C1 segment of cervical spinal cord (tissue), 14 donors: ENCODE results near the gene VILL.
A peak's percentile ranks its signal among the peaks of the same experiment; 100 is the strongest.

Experiments
- DNase-seq, 14 donors: peaks; one replicate each; lab custom pipeline; 2025; lab: John Stamatoyannopoulos, UW

Gene VILL

DNA sequence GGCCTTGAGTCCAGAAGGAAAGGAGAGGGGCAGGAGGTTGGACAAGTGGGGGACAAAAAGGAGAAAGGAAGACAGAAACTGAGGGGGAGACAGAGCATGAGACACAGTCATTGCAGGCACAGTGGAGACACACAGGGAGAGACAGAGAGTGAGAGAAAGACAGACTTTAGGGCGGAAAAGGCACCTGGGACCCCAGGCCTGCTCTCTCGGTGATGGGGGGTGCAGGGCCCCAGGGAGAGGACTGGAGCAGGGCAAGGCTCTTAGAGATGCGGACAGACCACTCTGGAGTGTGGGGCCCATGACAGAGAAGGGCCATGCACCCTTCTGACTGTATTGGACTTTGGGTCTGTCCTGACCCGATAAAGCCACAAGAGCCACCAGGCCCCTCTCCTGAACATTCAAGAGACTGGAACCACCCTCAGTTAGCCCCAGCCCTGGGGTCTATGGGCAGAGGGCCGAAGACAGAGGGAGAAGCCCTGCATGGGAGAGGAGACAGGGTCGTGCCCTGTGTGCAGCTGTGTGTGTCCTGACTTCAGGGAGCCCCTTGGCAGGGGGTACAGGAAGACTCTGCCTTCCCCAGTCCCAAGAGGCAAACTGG lies 26.4 kb downstream of the VILL start:
- no peak for DNase-seq

DNA sequence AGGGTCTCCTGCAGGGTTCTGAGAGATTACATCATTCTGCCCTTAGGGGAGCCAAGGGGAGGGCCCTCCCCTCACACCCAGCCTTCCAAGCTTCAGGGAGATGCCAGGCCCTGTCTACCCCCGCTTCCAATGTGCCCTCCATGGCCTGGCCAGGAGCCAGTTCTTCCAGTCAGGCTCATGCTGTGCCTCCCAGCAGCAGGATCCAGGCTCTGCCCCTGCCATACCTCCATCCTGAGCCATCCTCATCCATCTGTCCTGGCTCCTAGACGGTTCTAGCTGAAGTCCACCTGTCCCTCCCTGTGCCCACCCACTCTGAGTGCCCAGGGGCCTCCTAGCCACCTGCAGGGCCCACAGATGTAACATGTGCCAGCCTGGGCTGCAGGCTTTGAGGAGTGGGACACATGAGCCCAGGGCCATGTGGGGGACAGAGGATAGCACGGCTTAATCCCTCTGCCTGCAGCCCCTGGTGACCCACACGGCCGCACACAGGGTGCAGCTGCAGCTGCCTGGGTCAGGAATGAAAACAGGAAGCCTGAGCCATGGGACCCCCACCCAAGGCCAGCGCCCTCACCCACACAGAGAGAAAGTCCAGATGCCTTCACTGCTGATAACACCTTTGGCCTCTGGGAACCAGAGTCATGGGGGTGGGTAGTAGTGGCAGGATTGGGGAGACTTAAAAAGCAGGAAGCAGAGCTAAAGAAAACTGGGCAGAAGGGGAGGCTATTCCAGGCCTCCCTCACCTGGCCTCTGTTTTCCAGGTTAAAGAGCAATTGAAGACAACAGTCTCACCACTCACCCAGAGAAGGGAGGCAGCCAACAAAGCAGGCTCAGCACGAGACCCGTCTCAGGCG lies 27.1 kb downstream of the VILL start:
- DNase-seq: peak in 1 of 14 donors; percentile 38

- no peak for DNase-seq
These were observed 28.0 kb downstream of the VILL start for GRCh38 chr3:38018296-38019266.

GRCh38 chr3:38019658-38020341 lies 29.2 kb downstream of the VILL start:
- DNase-seq: no peak

DNA sequence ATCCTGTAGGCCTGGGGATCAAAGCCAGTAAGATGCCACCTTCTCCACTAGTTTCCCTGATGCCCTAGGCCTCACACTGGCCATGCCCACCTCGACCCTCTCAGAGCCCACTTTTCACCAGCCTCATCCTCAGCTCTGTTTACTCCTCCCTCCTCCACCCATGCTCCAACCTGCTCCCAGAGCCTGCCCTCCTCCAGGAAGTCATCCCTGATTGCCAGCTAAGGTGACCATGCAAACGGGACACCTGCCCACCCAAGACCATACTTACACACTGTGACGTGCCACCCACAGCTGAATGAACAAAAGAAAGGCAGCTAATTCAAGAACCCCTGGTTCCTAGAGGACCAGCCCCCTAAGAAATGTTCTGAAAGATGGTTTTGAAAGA lies 29.7 kb downstream of the VILL start:
- DNase-seq: no peak

DNA sequence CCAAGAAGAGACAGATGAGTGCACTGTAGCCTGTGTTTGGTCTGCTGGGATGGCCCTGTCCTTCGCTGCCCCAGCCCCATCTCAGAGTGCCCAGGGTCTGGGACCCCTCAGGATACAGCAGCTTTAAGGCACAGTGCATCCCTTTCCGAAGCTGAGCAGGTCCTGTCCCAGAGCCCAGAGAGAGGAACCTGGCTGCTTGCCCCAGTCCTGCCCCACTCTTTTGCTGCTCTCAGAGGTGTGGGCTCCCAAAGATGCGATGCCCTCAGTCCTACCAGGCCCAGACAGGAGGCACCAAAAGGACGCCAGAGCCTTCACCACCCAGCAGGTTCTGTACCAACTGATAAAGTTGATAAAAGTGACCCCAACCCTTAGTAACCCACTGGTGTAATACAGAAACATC lies 30.6 kb downstream of the VILL start:
- no peak for DNase-seq

DNA sequence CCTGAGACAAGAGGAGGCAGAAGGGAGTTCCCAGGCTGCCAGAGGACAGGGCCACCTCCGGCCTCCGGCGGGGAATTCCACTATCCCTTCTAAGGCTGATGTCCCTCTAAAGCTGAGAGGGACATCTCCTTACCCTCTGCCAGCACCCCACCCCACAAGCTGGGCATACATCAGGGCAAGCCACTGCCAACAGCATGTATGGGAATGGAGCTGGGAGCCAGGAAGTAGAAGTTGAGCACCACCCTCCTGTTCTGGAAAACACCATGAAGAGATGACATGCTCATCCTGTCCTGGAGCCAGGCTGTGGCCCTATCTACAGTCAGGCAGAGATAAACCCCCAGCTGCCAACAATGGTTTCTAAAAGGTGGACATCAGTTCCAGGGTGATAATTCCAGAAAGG lies 31.7 kb downstream of the VILL start:
- DNase-seq: no peak

DNA sequence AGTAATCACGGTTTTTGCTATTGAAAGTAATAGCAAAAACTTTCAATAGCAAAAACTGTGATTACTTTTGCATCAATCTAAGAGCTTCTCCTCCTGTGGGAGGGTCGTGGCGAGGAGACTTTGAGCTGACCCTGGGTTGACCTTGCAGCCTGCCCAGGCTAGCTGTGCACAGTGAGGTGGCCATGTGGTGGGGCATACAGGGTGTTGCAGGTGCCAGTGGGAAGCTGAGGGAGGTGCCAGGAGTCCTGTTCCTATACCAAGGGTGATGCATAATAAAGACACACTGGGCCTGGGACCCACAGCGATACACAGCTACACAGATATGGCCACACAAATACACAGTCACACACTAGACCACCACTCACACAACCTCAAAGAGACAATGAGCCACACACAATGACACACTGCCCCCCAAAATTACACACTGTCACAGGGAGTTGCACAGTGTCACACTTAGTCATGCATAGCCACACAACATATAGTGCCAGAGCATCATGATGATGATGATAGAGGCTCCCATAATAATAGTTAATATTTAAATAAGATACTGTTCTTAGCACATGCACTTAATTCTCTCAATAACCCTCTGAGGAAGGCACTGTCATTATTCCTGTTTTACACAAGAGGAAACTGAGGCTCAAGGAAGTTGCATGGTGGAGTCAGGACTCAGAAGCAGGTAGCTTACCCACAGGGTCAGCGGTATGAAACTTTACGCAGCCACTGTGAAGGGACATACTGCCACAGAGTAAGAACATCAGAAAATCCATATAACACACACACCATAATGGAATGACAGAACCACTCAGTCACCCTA lies 32.5 kb downstream of the VILL start:
- DNase-seq: no peak

DNA sequence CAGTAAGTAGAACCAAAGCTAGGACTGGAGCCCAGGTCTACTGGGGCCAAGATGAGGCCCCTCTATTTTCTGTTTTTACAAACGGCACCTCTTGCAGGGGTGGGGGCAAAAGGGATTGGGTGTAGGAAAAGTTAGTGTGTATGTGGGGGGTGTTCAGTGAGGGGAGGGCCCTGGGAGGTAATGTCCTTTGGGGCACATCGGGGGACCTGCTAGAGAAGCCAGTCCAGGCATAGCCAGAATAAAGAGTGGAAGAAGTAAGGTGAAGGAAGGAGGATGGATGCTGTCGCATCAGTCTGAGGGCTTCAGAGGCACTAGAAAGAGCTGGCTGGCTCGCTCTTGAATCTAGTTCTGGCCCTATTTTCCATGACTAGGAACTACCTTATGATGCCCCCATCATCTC lies 36.3 kb downstream of the VILL start:
- DNase-seq: no peak

GRCh38 chr3:38027466-38028465 lies 37.2 kb downstream of the VILL start:
- DNase-seq: peak in 2 of 14 donors; percentile 21 to 36

DNA sequence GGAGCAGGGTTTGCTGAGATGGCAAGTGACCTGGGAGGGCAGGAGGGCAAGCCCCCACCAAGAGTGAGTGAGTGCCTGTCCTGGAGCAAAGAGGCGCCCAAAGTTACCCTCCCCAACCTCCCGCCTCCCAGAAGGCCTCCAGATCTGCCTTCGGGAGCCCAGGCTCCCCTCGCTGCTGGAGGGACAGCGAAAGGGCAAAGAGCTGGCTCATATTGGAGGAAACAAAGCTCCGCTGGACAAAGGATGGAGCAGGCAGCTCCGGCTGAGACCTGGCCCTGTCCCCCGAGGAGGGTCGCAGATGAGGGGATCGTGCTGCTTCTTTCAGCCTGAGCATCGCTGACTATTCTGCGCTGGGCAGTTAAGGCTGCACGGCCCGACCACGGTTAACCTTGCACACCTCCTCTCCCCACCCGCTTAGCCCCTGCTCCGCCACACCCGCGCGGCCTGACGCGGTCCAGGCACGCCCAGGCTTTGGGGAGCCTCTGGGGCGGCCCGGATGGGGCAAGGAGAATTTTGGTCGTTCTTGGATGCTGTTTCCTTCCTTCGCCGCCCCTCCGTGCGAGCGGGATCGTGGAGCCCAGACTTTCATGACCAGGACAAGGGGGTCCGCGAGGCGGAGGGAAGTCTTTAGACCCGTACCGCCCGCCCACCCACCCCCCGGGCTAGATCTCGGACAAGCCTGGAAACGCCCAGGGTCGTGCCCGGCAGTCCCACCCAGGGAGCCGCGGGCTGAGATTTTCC lies 38.2 kb downstream of the VILL start:
- DNase-seq: no peak

GRCh38 chr3:38029400-38030125 lies 39.0 kb downstream of the VILL start, which contains the start of gene PLCD1:
PLCD1 (minus strand) TSS chr3:38029642; CDS start chr3:38029539, 103 bp downstream.
- peak in 11 of 14 donors; percentile 11 to 83 (median 71) for DNase-seq

- DNase-seq: no peak
These were observed 39.8 kb downstream of the VILL start for GRCh38 chr3:38030126-38031021.

DNA sequence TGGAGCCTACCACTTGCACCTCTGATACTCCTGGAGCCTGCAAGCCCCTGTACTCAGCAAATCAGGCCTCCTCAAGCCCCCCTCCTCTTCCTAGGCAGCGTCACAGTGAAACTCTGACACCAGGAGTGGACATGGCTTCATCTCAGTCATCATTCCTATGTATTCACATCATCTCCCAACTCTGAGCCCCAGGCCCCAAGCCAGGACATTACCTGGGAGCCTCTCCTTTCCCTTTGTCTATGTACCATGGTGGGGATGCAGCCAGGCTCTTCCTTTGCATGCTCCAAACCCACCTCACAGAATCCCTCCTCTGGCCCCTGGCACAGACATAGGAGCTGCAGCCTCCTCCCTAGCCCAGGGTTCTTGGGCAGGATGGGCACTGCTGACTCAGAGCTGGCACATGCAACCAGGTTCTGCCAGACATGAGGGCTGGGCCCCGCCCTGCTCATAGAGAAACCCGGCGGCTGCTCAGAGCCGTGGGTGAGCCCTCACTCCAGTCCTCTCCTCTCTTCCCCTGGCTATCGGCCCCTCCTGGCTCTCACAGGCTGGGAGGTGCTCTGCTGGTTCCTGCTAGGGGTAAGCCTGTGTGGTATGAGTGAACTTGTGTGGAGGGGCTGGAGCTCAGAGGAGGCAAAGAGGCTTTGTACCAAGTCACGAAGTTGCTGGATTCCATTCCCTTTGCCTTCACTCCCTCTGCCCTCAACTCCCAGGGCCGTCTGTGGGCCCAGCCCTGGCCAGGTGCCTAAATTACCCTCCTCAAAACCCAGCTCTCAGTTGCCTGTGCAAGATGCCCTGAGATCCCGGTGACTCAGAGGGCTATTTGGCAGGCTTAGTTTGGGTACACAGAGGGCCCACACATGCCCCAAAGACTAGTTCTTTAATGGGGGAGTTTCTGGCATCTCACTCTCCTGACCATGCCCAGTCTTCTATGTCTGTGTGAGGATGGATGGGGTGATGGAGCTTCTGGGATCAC lies 40.7 kb downstream of the VILL start:
- peak in 7 of 14 donors; percentile 28 to 90 (median 59) for DNase-seq

DNA sequence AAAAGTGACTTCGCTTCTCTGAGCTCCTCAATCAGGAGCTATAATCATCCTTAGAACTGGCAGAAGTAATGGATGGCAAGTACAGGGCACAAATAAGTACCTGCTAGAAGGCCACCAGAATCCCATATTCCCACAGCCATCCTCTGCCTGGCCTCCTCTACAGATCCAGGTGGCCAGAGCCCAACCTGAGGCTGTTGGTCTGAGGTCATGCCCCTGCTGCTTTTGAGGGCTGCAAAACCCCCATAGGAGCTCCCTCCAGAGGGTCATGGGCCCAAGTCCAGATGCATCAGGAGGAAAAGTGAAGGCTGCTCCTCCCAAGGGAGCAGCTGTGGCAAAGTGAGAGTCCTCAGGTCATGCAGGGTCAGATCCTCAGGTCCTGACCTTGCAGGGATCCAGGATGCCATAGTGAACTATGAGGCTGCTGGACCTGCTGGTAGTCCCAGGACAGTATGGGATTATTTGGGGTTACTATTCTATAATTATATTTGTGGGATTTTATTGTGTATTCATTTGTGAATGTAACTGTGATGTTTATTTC lies 41.8 kb downstream of the VILL start:
- no peak for DNase-seq
